ENCODE data around the gene AGR2. TPM values are rescaled to one million over a fixed set of nuclear protein-coding genes. Genes with fewer than 3 reads are reported as not detected.

The AGR2 gene
- total RNA-seq, 1 experiment from 2014 or later: 140 TPM

DNA sequence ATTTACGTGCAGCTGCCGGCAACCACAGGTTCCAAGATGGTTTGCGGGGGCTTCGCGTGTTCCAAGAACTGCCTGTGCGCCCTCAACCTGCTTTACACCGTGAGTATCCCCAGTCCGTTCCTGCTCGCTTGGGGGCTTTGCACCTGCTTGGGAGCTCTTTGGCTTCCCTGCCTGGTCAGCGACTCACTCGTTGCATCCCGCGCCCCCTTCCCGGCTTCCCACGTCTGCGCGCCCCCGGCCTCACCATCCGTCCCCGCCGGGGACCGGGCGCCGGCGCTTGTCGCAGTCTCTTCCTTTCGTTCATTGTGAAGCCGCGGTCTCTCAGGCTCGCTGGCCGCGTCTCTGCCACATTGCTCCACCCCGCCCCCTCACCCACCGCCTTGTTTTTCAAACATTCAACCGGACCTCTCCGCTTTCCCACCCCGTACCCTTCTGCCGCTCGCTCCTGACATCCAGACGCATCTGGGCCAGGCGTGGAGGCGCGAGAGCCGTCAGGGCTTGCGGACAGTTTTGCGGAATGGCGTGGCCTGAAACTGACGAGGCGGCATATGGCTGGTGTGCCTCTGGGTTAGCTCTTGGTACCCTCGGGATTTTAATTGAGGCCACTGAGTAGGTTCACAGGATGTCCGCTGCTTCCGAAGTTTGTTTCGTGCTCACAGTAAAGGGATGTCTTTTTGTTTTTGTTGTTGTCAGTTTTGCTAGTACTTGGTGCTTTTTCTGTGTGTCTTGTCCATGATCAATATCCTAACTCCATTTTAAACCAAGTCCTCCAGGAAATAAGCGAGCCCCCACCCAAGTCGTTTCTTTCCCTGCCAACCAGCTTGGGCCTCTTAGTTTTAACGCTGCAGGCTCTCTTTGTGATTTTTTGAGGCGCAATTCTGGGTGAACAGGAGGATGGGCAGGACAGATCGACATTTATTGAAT lies 50.6 kb downstream of the AGR2 start:
- Histone ChIP-seq H3K27ac (ENCODE audit: low read length) (peak overlapping the region; percentile 4; the same call in 1 of the 2 replicates), H3K4me1 (ENCODE audit: insufficient read depth, low read length) (peaks cover 28% of the 10 kb centered on the region), H3K9ac (ENCODE audit: low read length) (peak overlapping the region; percentile 67), H4K20me1 (ENCODE audit: low read length) (peaks cover 12% of the 10 kb centered on the region; the same call in 1 of the 2 replicates), H3K9me2 (replicated peaks; ENCODE audit: low read length) (no peaks in the 10 kb centered on the region), H3K9me3 (ENCODE audit: low read length) (no peaks in the 10 kb centered on the region), H3K27me3 (ENCODE audit: low read length) (no peaks in the 10 kb centered on the region), H2AFZ (ENCODE audit: low read length) (peak overlapping the region; percentile 75), H3K4me2 (ENCODE audit: low read length) (peak overlapping the region; percentile 89), H3F3A (ENCODE audit: low read length, unreplicated experiment) (peaks cover 6% of the 10 kb centered on the region), H3K4me3 (ENCODE audit: low read length) (peak overlapping the region; percentile 88), H3K36me3 (ENCODE audit: low read depth, low read length) (no peaks in the 10 kb centered on the region), H3K79me2 (ENCODE audit: low read length) (peaks cover 55% of the 10 kb centered on the region)
- BruUV-seq (replicated peaks): no TSS peak
- POLR2A ChIA-PET (ENCODE audit: unreplicated experiment): interaction anchor here (0.6 kb wide), 1 partner anchor 36 kb away, joined by 3 read pairs; no protein-coding TSS in a partner anchor
- CTCF ChIA-PET: no interaction called here
- intact Hi-C loops (cut with micrococcal nuclease): loop anchor here (1.0 kb wide), 2 partner anchors 14 to 108 kb away; partner anchors contain the start of gene BZW2
- TF ChIP-seq EZH2phosphoT487 (IDR thresholded peaks at IDR 0.05; ENCODE audit: borderline replicate concordance, low read length) (no peak), EZH2 (IDR thresholded peaks at IDR 0.05; ENCODE audit: low read length, unreplicated experiment) (no peak)
- TF ChIP-seq, protein P1, sequence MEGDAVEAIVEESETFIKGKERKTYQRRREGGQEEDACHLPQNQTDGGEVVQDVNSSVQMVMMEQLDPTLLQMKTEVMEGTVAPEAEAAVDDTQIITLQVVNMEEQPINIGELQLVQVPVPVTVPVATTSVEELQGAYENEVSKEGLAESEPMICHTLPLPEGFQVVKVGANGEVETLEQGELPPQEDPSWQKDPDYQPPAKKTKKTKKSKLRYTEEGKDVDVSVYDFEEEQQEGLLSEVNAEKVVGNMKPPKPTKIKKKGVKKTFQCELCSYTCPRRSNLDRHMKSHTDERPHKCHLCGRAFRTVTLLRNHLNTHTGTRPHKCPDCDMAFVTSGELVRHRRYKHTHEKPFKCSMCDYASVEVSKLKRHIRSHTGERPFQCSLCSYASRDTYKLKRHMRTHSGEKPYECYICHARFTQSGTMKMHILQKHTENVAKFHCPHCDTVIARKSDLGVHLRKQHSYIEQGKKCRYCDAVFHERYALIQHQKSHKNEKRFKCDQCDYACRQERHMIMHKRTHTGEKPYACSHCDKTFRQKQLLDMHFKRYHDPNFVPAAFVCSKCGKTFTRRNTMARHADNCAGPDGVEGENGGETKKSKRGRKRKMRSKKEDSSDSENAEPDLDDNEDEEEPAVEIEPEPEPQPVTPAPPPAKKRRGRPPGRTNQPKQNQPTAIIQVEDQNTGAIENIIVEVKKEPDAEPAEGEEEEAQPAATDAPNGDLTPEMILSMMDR (conservative IDR thresholded peaks at IDR 0.05; ENCODE audit: low read depth, low read length): no peak
- peak; percentile 27 for DNase-seq
- peak; percentile 25 for ATAC-seq

GRCh38 chr7:16753102-16753931 lies 51.5 kb downstream of the AGR2 start, which contains the start of gene TSPAN13:
Gene TSPAN13, plus strand, starts transcription at chr7:16753755. Its CDS starts 213 bp downstream, at chr7:16753968.
- CTCF ChIA-PET: no interaction called here
- H3K27ac ChIP-seq (ENCODE audit: low read length): peak within 1 kb of the TSS; percentile 51
- H4K20me1 ChIP-seq (ENCODE audit: low read length): peaks cover 12% of the 10 kb centered on the region; the same call in 1 of the 2 replicates
- intact Hi-C loops (cut with micrococcal nuclease): loop anchor here (1.0 kb wide), 2 partner anchors 13 to 107 kb away; partner anchors contain the start of gene BZW2
- POLR2A ChIA-PET (ENCODE audit: unreplicated experiment): no interaction called here
- peak within 1 kb of the TSS; percentile 89 for H3K4me2 ChIP-seq (ENCODE audit: low read length)
- H3K4me1 ChIP-seq (ENCODE audit: insufficient read depth, low read length): peaks cover 28% of the 10 kb centered on the region
- peaks cover 6% of the 10 kb centered on the region for H3F3A ChIP-seq (ENCODE audit: low read length, unreplicated experiment)
- H3K9me3 ChIP-seq (ENCODE audit: low read length): no peaks in the 10 kb centered on the region
- DNase-seq: peak; percentile 95
- BruUV-seq (replicated peaks): no TSS peak
- no peak for TF ChIP-seq EZH2phosphoT487 (IDR thresholded peaks at IDR 0.05; ENCODE audit: borderline replicate concordance, low read length)
- TF ChIP-seq, protein P1 (conservative IDR thresholded peaks at IDR 0.05; ENCODE audit: low read depth, low read length): no peak
- no peak for TF ChIP-seq EZH2 (IDR thresholded peaks at IDR 0.05; ENCODE audit: low read length, unreplicated experiment)
- no peaks in the 10 kb centered on the region for H3K36me3 ChIP-seq (ENCODE audit: low read depth, low read length)
- H3K9ac ChIP-seq (ENCODE audit: low read length): peak within 1 kb of the TSS; percentile 67
- ATAC-seq: peak; percentile 87
- H3K27me3 ChIP-seq (ENCODE audit: low read length): no peaks in the 10 kb centered on the region
- peaks cover 46% of the 10 kb centered on the region for H3K79me2 ChIP-seq (ENCODE audit: low read length)
- H2AFZ ChIP-seq (ENCODE audit: low read length): peak within 1 kb of the TSS; percentile 75
- peak within 1 kb of the TSS; percentile 88 for H3K4me3 ChIP-seq (ENCODE audit: low read length)
- no peaks in the 10 kb centered on the region for H3K9me2 ChIP-seq (replicated peaks; ENCODE audit: low read length)
